ENCODE measurements around the gene SDK1.

Gene SDK1

DNA sequence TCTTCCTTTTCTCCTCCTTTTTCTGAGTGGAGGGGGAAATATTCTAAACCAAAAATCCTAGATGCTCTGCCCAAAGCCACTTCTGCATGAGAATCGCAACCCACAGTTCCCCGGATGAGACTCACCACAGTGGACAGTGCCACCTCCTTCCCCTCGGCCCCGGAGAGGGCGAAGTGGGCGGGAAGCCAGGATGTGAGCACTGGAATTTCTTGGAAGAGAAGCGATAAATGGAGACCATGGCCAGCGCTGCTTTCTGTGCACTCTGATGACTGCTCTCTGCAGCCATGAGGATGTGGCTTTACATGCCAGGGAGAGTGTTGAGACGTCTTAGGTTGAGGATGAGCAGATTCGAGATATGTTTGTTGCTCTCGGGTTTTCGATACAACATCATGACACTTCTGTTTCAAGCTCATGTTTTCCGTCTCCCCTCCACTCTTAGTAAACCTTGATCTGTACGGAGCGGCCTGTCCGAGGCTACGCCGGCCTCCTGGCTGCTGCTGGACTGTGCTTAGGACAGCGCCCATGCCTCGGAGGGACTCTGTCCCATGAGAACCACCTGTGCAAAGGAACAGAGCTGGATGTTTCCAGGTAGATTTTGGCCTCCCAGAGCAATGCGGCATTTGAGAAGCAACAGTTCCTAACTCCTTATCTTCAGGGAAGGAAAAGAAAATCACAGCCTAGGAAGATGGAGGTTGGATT lies 966.4 kb downstream of the SDK1 start:
- DNase-seq = no peak

DNA sequence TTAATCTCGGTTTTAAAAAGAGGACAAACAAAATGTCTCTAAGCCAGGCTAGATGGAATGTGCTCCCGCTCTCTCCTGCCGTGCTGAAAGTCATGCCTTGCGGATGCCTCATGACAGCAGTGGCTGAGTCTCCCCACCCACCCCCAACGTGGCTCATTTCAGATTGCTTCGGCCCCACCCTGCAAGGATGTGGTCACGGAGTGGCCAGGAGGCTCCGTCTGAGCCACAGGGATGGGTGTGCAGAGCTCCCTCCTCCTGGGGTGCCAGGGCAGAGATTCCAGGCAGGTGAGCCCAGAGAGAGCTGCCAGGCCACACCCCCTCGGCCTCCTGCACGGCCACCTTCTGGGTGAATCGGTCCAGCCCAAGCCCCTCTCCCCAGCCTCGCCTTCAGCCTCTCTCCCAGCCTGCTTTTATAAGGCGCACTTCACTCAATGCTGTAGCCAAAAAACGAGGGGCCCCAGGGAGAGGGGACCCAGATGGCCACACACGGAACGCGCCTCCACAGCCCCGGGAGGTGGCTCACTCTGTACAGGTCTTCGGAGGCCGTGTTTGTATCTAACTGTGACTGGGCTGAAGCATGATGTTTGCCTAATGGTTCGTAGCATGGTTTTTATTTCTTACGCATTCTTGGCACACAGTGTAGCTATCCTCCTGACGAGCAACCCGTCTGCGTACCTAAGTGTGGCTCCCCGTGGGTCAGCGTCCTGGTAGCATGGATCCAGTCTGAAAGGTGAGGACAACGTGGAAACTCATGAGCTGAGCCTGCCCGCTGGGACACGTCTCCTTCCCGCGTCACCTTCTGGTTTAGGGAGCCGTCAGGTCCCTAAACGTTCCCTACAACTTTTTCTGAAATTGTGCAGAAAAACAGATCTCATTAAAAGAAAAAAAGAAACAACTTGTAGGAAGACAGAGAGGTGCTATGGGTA lies 967.3 kb downstream of the SDK1 start:
- DNase-seq = no peak

DNA sequence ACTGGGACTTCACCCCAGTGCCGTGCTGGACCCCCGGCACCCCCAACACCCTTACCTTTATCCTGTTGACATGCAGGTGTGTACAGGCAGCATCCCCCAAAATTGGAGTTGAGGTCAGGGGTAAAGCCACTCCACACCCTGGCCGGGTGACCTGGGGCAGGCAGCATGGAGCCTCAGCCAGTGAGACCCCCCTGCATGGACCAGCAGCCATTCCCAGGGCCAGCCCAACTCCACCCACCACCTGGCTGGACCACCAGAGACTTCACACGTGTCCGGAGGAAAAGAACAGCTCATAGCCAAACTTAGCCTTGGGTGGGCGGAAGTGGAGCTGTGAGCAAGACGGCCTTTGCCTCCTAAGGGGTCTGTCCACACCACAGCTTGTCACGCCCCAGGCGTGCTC lies 968.0 kb downstream of the SDK1 start:
- DNase-seq = no peak

GRCh38 chr7:4269746-4270145 lies 968.7 kb downstream of the SDK1 start:
- no peak for DNase-seq

GRCh38 chr7:4270268-4270667 lies 969.2 kb downstream of the SDK1 start:
- no peak for DNase-seq

DNA sequence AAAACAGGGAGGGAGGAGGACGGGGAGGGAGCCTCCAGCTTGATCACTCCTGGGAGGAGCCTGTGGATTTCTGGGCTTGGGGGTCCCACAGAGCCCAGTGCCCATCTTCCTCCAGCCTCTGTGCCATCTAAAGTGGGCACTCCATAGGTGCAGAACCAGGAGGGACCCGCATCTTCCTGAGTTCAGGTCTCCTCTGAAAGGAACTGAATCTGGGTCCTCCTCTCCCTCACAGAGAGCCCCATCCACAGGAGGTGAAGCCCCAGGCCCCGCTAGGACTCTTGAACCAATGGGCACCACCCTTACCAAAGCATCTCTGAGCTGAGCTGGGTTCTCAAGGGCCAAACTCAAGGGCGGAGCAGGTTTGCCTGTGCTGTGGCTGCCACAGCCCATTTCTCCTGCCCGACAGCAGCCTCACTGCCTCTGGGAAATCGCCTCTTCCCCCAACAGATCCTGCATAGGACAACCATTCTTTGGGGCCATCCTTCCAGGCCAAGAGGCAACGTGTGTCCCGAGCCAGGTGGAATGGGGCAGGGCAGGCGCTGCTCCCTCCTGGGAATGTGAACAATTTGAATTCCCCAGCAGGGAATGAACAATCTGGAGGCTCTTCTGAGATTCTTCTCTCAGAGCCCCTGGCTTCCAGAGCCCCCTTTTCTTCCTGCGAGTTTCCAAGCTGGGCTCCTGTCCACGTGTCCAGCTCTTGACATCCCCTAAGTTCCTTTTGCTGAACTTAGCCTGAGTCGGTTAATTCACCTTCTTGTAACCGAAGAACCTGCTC lies 970.1 kb downstream of the SDK1 start:
- DNase-seq = no peak

GRCh38 chr7:4271716-4272015 lies 970.6 kb downstream of the SDK1 start:
- DNase-seq = no peak

DNA sequence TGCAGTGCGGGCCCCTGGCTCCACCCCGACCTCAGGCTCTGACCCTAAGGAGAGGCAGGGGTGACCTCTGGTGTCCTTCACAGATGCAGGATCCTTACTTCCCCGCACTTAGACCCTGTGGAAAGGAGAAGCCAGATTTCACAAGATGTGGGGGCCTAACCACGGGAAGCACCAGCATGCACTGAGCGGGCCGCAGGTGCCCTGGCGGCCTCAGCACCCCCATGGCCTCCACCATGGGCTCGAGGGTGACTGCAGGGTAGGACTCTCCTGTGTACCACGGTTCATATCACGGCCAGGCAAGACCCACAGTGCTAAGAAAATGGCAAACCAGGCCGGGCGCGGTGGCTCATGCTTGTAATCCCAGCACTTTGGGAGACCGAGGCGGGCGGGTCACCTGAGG lies 971.1 kb downstream of the SDK1 start:
- no peak for DNase-seq

DNA sequence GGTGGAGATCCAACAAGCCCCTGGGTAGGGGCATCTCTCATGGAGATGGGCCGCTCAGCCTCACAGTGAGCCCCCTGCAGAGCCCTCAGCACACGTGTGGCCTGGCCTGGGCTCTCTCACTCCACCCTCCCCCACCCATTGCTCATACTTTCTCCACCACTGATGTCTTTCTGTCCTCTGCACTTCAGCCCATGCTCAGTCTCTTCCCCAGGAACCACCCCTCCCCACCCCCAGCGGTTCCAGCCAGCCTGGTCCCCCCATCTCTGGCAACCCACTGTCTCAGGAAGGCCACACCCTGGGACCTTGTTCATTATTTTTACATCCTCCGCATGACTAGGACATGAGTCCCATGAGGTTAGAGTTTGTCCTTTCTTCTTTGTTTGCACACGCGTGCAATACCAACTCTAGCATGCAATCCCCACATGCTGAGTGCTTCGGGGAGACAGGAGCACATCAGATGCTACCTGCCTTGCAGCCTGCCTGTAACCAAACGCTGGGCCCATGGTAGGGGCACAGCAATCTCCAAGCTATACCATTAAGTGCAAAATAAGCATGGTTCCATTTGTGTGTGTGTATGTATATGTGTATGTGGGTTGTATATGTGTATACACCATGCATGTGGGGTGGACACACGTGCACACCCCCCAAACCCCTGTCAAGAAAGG lies 972.6 kb downstream of the SDK1 start:
- DNase-seq = no peak

GRCh38 chr7:4274286-4274685 lies 973.2 kb downstream of the SDK1 start:
- no peak for DNase-seq

- DNase-seq = no peak
Observed at GRCh38 chr7:4277936-4278335, 976.9 kb downstream of the SDK1 start.

GRCh38 chr7:4279216-4279615 lies 978.2 kb downstream of the SDK1 start:
- DNase-seq = no peak

GRCh38 chr7:4281231-4281993 lies 980.4 kb downstream of the SDK1 start:
- DNase-seq = no peak

- DNase-seq = no peak
Observed at GRCh38 chr7:4282434-4283223, 981.6 kb downstream of the SDK1 start.

DNA sequence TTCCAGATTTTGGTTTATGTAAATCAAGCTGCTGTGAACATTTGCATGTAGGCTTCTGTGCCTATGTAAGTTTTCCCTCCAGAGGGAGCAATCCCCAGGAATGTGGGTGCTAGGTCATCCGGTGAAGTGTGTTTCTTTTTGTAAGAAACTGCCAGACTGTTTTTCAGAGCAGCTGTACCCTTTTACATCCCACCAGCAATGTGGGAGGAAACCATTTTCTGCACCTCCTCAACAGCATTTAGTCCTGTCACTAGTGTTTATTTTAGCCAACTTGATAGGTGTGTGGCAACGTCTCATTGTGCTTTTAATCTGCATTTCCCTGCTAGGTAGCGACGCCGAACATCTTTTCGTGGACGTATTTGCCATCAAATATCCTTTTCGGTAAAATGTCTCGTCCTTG lies 985.3 kb downstream of the SDK1 start:
- peak; percentile 7 for DNase-seq

DNA sequence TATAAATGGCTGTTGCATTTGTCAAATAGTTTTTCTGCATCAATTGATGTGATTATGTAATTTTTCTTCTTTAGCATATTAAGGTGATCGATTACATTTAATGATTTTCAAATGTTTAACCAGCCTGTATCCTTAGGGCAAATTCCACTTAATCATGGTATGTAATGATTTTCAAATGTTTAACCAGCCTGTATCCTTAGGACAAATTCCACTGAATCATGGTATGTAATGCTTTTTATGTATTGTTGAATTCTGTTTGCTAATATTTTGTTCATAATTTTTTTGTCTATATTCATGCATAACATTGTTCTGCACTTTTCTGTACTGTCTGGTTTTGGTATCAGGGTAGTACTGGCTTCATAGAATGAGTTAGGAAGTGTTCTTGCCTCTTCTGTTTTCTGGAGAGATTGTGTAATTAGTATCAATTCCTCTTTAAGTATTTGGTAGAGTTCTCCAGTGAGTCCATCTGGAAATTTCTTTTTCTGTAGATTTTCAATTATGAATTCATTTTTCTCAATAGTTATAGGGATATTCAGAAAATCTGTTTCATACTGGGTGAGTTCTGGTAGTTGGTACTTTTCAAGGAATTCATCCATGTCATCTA lies 987.8 kb downstream of the SDK1 start:
- no peak for DNase-seq

GRCh38 chr7:4297165-4297917 lies 996.3 kb downstream of the SDK1 start:
- DNase-seq = no peak

DNA sequence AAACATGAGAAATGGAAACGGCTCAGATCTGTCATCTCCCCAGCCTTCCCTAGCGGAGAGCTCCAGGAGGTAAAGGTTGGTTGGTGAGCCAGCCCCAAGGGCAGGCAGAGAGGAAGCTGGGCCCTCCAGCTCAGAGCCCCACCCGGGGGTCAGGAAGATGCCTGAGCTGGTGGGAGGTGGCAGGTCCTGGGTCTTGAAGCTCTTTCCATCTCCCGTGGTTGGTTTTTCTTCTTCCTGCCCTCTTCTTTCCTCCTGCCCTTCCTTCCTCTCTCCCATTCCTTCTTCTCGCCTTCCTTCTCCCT lies 996.8 kb downstream of the SDK1 start:
- no peak for DNase-seq

DNA sequence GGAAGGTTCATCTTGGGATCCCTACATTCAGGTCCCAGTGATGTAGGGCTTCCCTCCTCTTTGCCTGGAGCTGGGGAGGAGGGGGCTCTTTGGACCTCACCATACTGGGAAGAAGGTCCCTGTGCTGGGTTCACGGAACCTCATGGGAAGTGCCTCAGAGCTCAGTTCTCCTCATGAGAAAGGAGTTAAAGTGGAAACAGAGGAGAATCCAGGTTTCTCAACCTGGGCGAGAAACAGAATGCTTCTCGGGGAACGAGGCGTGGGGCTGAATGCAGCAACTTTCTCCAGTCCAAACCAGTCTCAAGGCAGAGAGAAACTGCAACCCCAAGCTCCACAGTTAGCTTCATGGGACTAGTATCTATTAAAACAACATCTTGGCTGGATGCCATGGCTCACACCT lies 998.4 kb downstream of the SDK1 start:
- DNase-seq = no peak

- no peak for DNase-seq
Observed at GRCh38 chr7:4302203-4302905, 1001.3 kb downstream of the SDK1 start.

Measured in NCI-H1092 treated with DMSO at 0.1 percent for 48 hours (cell line).